SH-SY5Y (cell line): ENCODE results near the gene CCDC85A.

Experiments
- GATA2 ChIP-seq: IDR thresholded peaks from 2 replicates; pipeline ENCODE4 v1.6.1; 2011; ENCODE audit warnings: mild to moderate bottlenecking, low read depth, low read length
- GATA3 ChIP-seq: IDR thresholded peaks from 2 replicates; pipeline ENCODE4 v1.6.1; 2011; ENCODE audit warnings: low read depth, mild to moderate bottlenecking, low read length, moderate library complexity

DNA sequence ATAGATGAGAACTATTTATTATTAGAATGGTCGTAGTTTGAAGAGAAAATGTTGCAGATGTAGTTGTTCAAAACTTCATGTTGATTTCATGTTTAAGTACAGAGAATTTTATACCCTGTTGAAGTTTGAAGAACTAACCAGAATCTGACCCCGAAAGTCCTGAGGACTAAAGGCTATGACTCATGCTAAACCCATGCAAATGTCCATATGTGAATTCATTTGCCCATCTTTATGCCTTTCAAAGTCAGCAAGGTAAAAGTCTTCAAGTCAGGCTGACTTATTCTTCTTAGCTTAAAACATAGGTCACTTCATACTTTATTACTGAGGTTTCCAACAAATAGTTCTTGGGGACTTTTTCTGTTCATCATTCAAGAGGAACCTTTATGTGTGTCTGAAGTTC is 185.5 kb downstream of the CCDC85A start:
- no peak for TF ChIP-seq GATA2
- no peak for TF ChIP-seq GATA3
